AG10803 (cell line): ENCODE results near the gene PROX2.
A peak's percentile ranks its signal among the peaks of the same experiment; 100 is the strongest.

ENCODE experiments used
- DNase-seq: peaks from one replicate; pipeline ENCODE4 v3.0.0; 2010; ENCODE audit warnings: low read depth
- H3K4me3 ChIP-seq: 2 replicates; pipeline ENCODE4 v1.5.1; 2011; ENCODE audit warnings: mild to moderate bottlenecking, low read length, control low read depth
- CTCF ChIP-seq: conservative IDR thresholded peaks from 2 replicates; pipeline ENCODE4 v1.5.1; 2011; ENCODE audit warnings: mild to moderate bottlenecking, low read length, control low read depth, inconsistent platforms

PROX2 gene

GRCh38 chr14:74835645-74836250 lies 40.2 kb downstream of the PROX2 start:
- DNase-seq = no peak
- no peak for TF ChIP-seq CTCF
- H3K4me3 ChIP-seq = no peak overlapping the region

- H3K4me3 ChIP-seq = no peak overlapping the region
- no peak for DNase-seq
- no peak for TF ChIP-seq CTCF
Observed at GRCh38 chr14:74834692-74835392, 41.1 kb downstream of the PROX2 start.

GRCh38 chr14:74832849-74833248 lies 43.1 kb downstream of the PROX2 start:
- DNase-seq = no peak
- no peak for TF ChIP-seq CTCF
- H3K4me3 ChIP-seq = no peak overlapping the region

GRCh38 chr14:74829251-74829650 lies 46.7 kb downstream of the PROX2 start:
- TF ChIP-seq CTCF = no peak
- peak; percentile 40 for DNase-seq
- no peak overlapping the region for H3K4me3 ChIP-seq

GRCh38 chr14:74826574-74826973 lies 49.4 kb downstream of the PROX2 start:
- H3K4me3 ChIP-seq = no peak overlapping the region
- no peak for DNase-seq
- TF ChIP-seq CTCF = no peak
